Measurements from ENCODE around the gene CNPPD1.

The CNPPD1 gene

GRCh38 chr2:219123356-219124135, 53.2 kb downstream of the CNPPD1 start:
- in situ Hi-C loops (cut with MboI; ENCODE audit: low sequenced_read_pairs), result no loop called here

- in situ Hi-C loops (cut with MboI; ENCODE audit: low sequenced_read_pairs), result no loop called here
These were observed 54.3 kb downstream of the CNPPD1 start for GRCh38 chr2:219122202-219122980.

Data from HL-60/S4 treated with phorbol 12-myristate 13-acetate at 8.2 ng/mL for 4 days and 3 days (cell line).